Measurements from ENCODE around the gene TMEM183A. TPM values are rescaled to one million over a fixed set of nuclear protein-coding genes. Genes with fewer than 3 reads are reported as not detected.
A peak's percentile ranks its signal among the peaks of the same experiment; 100 is the strongest.

Gene TMEM183A
- total RNA-seq, 6 experiments from 2014 or later: 21.4 to 38.1 (median 31.0) TPM

GRCh38 chr1:203035111-203036000, 28.2 kb downstream of the TMEM183A start:
- Histone ChIP-seq H3K27me3 (no peaks in the 10 kb centered on the region), H3K4me1 (no peaks in the 10 kb centered on the region), H3K4me3 (no peak overlapping the region), H3K36me3 (no peaks in the 10 kb centered on the region), H3K27ac (no peak overlapping the region), H3K9me3 (no peaks in the 10 kb centered on the region)
- no peak for ATAC-seq
- WGBS (ENCODE audit: insufficient coverage, low coverage, low lambda C conversion rate, missing lambda C conversion rate): 76% methylated on average over 10 of the region's 15 CpGs
- intact Hi-C loops (cut with DNase I): loop anchor here in 1 of 2 donors (5.0 kb wide), 2 partner anchors 182 to 237 kb away; no protein-coding TSS in a partner anchor
- no peak for TF ChIP-seq POLR2A (IDR thresholded peaks at IDR 0.05)
- no peak for TF ChIP-seq CTCF (IDR thresholded peaks at IDR 0.05)
- peak in 1 of 3 donors; percentile 35 for DNase-seq

GRCh38 chr1:203036135-203036534, 29.0 kb downstream of the TMEM183A start:
- H3K4me1 ChIP-seq: no peaks in the 10 kb centered on the region
- DNase-seq: no peak
- H3K4me3 ChIP-seq: no peak overlapping the region
- H3K27me3 ChIP-seq: no peaks in the 10 kb centered on the region
- no peaks in the 10 kb centered on the region for H3K9me3 ChIP-seq
- no peak for ATAC-seq
- TF ChIP-seq POLR2A (IDR thresholded peaks at IDR 0.05) (no peak), CTCF (IDR thresholded peaks at IDR 0.05) (no peak)
- no peaks in the 10 kb centered on the region for H3K36me3 ChIP-seq
- WGBS (ENCODE audit: insufficient coverage, low coverage, low lambda C conversion rate, missing lambda C conversion rate): 53% methylated on average over 3 of the region's 4 CpGs
- intact Hi-C loops (cut with DNase I): loop anchor here in 1 of 2 donors (5.0 kb wide), 2 partner anchors 181 to 236 kb away; no protein-coding TSS in a partner anchor
- H3K27ac ChIP-seq: no peak overlapping the region

GRCh38 chr1:203036537-203036936, 29.4 kb downstream of the TMEM183A start:
- no peak for TF ChIP-seq POLR2A (IDR thresholded peaks at IDR 0.05)
- no peak for TF ChIP-seq CTCF (IDR thresholded peaks at IDR 0.05)
- ATAC-seq (no peak), DNase-seq (peak in 1 of 3 donors; percentile 28)
- no peaks in the 10 kb centered on the region for H3K9me3 ChIP-seq
- intact Hi-C loops (cut with DNase I): loop anchor here in 1 of 2 donors (5.0 kb wide), 2 partner anchors 181 to 236 kb away; no protein-coding TSS in a partner anchor
- H3K27ac ChIP-seq: no peak overlapping the region
- WGBS (ENCODE audit: insufficient coverage, low coverage, low lambda C conversion rate, missing lambda C conversion rate): 55% methylated on average over 1 of the region's 2 CpGs
- H3K27me3 ChIP-seq: no peaks in the 10 kb centered on the region
- H3K4me1 ChIP-seq: no peaks in the 10 kb centered on the region
- no peak overlapping the region for H3K4me3 ChIP-seq
- no peaks in the 10 kb centered on the region for H3K36me3 ChIP-seq

GRCh38 chr1:203037509-203038190, 30.5 kb downstream of the TMEM183A start:
- Histone ChIP-seq H3K27me3 (no peaks in the 10 kb centered on the region), H3K4me3 (no peak overlapping the region), H3K27ac (no peak overlapping the region), H3K4me1 (no peaks in the 10 kb centered on the region), H3K9me3 (no peaks in the 10 kb centered on the region), H3K36me3 (no peaks in the 10 kb centered on the region)
- TF ChIP-seq CTCF (IDR thresholded peaks at IDR 0.05): no peak
- TF ChIP-seq POLR2A (IDR thresholded peaks at IDR 0.05): no peak
- intact Hi-C loops (cut with DNase I): loop anchor here in 1 of 2 donors (5.0 kb wide), 2 partner anchors 180 to 235 kb away; no protein-coding TSS in a partner anchor
- 50% methylated on average over 8 of the region's 10 CpGs for WGBS (ENCODE audit: insufficient coverage, low coverage, low lambda C conversion rate, missing lambda C conversion rate)
- DNase-seq (peak in 1 of 3 donors; percentile 21), ATAC-seq (no peak)
